H7 (cell line): ENCODE results near the gene LENG1. TPM values are rescaled to one million over a fixed set of nuclear protein-coding genes. Genes with fewer than 3 reads are reported as not detected.

Source experiments
- DNase-seq: peaks from one replicate; pipeline ENCODE4 v3.0.0; 2012
- H3K27me3 ChIP-seq: 2 replicates; pipeline ENCODE4 v1.6.0; 2011; ENCODE audit warnings: mild to moderate bottlenecking, low read length; ENCODE audit not compliant: control insufficient read depth, insufficient read depth
- H3K36me3 ChIP-seq: replicated peaks from 2 replicates; pipeline ENCODE4 v1.5.1; 2011; ENCODE audit warnings: low read length; ENCODE audit not compliant: control insufficient read depth, insufficient read depth
- H3K4me3 ChIP-seq: 2 replicates; pipeline ENCODE4 v1.5.1; 2011; ENCODE audit warnings: low read depth, mild to moderate bottlenecking, control low read depth, low read length, moderate library complexity; ENCODE audit not compliant: insufficient read depth
- total RNA-seq: library from RNA; depleted of rRNA; stranded (reverse); fragments of >200 nt; shearing (Covaris generic); gene quantifications from 2 replicates; pipeline ENCODE4 v1.2.3, GENCODE V29; 2014; rRNA removed

LENG1 gene
- total RNA-seq, 1 experiment from 2014 or later, result 4.7 TPM

GRCh38 chr19:54105796-54106195, 53.7 kb downstream of the LENG1 start:
- peak; percentile 24 for DNase-seq
- Histone ChIP-seq H3K4me3 (no peak overlapping the region), H3K27me3 (no peaks in the 10 kb centered on the region), H3K36me3 (peaks cover 34% of the 10 kb centered on the region)

Other genes starting within 250 kb of the LENG1 start
- 0.07 and 0.59 TPM in 2 replicates for gene CACNG8, start 196.8 kb downstream of the LENG1 start, total RNA-seq
- 0.38 and 0.78 TPM in 2 replicates for gene CACNG6, start 168.1 kb downstream of the LENG1 start, total RNA-seq
- gene VSTM1, start 95.8 kb downstream of the LENG1 start, total RNA-seq, result not detected in 2 replicates
- gene TARM1, start 78.4 kb downstream of the LENG1 start, total RNA-seq, result not detected in 2 replicates
- gene OSCAR, start 58.9 kb downstream of the LENG1 start, total RNA-seq, result 0.66 and 1.8 TPM in 2 replicates
- gene NDUFA3, start 56.9 kb downstream of the LENG1 start, total RNA-seq, result 111 and 113 TPM in 2 replicates
- gene TFPT, start 44.1 kb downstream of the LENG1 start, total RNA-seq, result 22.4 and 24.3 TPM in 2 replicates
- 81.7 and 100 TPM in 2 replicates for gene PRPF31, start 44.0 kb downstream of the LENG1 start, total RNA-seq
- gene CNOT3, start 22.0 kb downstream of the LENG1 start, total RNA-seq, result 17.0 and 24.9 TPM in 2 replicates
- 1.9 and 2.8 TPM in 2 replicates for gene TMC4, start 13.4 kb upstream of the LENG1 start, total RNA-seq
- gene MBOAT7, start 29.9 kb upstream of the LENG1 start, total RNA-seq, result 76.6 and 88.1 TPM in 2 replicates
- 76.9 and 87.8 TPM in 2 replicates for gene TSEN34, start 31.6 kb upstream of the LENG1 start, total RNA-seq
- 3,283 and 3,663 TPM in 2 replicates for gene RPS9, start 41.1 kb upstream of the LENG1 start, total RNA-seq
- gene LILRB3, start 63.3 kb upstream of the LENG1 start, total RNA-seq, result not detected in 2 replicates
- gene LILRA6, start 83.1 kb upstream of the LENG1 start, total RNA-seq, result not detected in 2 replicates
- gene LILRB5, start 97.6 kb upstream of the LENG1 start, total RNA-seq, result not detected in 2 replicates
- gene LILRB2, start 121.4 kb upstream of the LENG1 start, total RNA-seq, result not detected in 2 replicates
- not detected in 2 replicates for gene LILRA5, start 153.4 kb upstream of the LENG1 start, total RNA-seq
- not detected in 2 replicates for gene LILRA4, start 179.4 kb upstream of the LENG1 start, total RNA-seq
- gene LAIR1, start 205.2 kb upstream of the LENG1 start, total RNA-seq, result 0.07 and 0.33 TPM in 2 replicates